OCI-M1 (cell line): Measurements from ENCODE around the gene MATN4.

Experiments used
- DNase-seq: peaks from one replicate; lab custom pipeline; 2025; lab: John Stamatoyannopoulos, UW

MATN4 gene

DNA sequence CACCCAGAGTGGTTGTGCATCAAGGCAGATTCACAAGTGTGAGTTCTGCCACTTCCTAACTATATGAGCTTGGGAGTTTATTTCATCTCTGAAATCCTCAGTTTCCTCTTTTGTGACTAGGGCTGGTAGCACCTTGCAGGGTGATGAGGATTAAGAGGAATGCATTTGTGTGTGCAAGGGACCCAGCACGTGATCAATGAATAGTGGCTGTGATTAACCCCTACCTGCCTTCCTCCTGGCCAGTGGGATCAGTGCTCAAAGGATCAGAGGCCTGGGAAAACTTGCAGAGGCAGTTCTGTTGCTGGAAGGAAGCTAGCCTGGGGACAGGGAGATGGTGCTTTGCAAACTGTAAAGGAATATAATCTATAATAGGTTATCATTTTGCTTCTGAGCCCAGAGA lies 32.9 kb upstream of the MATN4 start:
- DNase-seq = no peak

DNA sequence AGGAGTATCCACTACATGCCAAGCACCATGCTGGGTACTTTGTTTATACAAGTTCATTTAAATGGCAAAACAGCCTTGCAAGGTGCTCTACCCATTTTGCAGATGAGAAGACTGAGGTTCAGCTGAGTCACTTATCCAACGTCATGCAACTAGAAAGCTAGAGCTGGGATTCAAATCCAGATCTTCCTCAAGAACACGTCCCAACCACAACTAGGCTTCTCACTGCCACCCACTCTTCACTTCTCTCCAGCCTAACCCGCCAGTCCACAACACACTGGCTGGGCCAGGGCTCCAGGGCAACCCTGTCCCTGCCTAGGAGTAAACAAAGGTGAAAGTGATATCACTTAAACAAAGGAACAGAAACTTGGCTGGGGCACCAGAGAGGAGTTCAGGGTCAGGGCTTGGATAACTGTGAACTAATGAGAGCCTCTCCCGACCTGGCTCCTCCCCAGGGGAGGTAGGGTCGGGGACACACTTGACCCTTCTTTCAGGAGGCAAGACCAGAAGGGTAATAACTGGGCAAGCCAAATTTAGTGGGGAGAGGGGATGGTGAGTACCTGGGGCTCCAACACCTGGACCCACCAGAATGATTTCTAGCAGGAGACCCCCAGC lies 32.2 kb upstream of the MATN4 start:
- no peak for DNase-seq

DNA sequence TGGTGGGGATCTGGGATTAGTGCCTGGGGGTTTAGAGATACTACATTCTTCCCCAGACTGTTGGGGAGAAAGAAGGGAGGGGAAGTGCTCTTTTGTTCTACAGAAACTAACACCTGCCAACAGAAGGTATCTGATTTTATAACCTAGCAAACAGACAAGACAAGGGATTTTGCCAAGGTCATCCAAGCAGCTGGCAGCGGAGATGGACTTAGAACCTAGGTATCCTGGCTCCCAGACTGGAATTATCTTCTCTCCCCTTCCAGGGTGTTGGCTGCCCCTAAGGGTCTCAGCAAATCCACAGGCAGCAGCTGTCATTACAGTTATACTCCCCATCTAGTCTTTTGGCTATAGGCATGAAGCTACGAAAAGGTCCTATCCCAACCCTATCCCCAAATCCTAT lies 31.7 kb upstream of the MATN4 start:
- DNase-seq = no peak

DNA sequence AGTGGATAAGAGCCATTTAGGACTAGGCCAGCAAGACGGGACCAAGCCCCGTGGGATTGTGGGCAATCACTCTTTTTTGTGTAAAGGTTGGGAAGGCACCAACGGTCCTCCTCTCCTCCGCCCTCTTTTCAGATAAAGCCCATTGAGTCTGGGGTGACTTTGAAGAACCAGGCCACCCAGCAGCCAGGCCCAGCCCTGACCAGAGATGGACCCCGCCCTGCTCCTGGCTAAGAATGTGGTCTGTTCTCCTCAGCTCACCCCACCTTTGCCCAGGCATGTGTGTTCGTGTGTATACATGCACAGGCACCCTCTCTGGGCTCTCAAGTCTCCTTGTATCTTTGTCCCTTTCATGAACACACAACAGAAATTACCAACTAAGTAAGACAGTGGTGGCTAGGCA lies 31.0 kb upstream of the MATN4 start:
- no peak for DNase-seq

DNA sequence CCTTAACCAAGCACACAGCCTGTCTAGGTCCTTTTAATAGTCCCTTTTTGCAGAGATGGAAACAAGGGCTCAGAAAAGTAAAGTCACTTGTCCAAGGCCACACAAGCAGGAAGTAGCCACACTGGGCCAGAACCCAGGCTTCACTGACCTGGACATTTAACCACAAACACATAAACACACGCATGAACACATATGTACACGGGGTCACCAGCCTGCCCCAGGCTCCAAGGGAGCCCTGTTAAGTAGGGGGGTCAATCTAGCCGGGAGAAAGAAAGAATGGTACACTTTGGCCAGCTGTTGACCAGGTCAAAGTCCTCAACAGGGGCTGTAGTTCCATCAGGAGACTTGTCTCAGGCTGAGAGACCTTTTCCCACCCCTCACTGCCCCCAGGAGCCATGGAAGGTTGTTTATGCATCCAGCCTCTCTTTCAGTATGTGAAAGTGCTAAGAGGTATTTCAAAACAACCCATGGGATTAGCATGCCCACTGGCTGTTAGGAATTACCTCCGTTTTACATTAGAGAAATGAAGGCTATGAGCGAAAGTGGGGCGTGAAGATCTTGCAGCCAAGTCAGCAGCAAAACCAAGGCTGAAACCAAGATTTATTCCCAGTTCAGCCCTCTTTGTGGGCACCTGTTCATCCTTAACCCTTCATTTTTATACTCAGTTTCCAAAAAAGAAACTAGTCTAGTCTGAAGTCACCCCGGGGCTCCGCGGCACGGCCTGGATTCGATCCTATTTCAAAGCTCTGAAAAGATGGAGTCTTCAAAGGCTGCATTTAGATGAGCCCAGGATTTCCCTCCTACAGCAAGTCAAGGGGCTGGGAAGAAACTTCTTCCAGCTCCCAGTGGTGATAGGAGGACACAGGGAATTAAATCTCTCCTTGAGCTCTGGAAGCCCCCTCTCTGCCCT lies 30.3 kb upstream of the MATN4 start:
- no peak for DNase-seq

DNA sequence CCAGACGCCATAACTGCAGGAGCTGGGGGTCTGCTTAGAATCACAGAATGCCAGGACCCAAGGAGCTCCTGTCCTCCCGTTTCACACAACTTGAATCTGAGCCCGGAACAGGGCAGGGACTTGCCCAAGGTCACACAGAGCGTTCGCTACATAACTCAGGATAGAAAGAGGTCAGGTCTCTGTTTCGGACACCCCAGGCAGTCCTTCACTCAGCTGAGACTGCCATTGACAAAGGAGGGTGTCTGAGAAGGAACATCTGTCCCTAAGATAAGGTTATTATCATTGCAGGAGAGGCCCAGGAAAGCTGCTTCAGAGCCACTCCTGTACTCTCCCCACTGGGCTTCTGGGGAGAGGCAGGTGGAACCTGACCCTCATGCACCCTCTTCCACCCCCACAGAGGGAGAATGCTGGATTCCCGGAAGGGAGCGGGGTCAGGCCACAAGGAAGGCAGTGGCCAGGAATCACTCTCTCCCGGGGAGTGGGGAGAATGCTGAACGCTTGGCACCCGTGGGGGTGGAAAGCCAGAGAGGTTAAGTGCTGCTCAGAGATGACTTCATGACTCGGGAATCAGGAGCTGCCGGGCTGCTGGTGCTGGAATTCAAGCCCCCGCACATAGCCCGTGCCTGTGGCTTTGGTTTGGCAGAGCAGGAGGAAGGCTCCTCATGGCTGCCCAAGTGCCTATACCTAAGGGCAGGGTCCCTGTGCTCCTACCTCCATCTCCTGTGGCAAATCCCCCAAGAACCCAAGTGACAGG lies 29.4 kb upstream of the MATN4 start:
- DNase-seq = no peak

DNA sequence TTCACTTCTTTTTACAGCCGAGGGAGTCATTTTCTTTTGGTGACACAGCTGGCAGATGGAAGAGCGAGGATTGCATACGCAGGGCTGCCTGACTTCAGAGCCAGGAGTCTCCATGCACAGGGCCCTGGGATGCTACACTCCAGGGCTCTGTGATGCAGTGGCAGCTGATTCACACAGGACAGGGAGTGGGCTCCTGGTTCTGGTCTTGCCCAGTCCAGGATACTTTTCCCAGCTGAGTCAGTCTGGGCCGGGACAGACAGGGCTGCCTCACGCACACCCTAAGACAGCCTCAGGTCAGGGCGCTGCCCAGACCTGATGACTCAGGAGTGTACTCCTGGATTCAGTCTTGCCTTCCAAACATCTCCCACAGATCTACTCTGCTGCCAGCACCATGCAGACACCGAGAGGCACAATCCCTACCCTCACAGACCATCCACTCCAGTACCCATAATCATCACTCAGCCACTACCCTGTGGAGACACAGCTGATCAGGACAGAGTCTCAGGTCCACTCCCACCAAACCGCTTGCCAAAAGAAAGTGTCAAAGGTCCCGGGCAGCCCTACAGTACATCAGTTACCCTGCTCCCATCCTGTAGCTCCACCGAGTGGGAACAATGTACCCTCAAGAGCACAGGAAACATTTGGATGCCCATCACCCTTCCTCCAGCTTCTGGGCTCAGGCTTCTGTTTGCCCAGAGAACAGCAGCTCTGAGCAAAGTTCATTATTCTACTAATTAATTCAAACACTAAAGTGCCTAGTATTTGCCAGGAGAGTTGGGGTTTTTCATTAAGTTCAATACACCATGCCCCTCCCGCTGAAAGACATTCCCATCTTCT lies 28.6 kb upstream of the MATN4 start:
- no peak for DNase-seq

DNA sequence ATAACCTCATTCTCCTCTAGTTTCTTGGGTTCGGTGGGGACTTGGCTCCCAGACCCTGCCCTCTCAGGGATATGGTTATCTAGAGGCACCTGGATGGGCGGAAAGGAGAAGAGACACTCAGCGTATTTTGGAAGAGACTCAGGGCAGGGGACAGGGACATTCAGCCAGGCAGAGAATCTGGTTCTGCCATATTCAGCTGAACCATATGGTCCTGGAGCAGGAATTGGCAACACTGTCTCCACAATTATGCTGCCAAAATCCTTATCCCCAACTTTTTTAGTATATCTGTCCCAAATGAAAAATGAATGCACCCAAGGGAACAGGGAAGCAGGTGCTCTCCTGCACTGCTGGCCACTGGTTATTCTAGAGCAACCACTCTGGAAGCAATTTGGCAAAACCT lies 22.4 kb upstream of the MATN4 start:
- no peak for DNase-seq

DNA sequence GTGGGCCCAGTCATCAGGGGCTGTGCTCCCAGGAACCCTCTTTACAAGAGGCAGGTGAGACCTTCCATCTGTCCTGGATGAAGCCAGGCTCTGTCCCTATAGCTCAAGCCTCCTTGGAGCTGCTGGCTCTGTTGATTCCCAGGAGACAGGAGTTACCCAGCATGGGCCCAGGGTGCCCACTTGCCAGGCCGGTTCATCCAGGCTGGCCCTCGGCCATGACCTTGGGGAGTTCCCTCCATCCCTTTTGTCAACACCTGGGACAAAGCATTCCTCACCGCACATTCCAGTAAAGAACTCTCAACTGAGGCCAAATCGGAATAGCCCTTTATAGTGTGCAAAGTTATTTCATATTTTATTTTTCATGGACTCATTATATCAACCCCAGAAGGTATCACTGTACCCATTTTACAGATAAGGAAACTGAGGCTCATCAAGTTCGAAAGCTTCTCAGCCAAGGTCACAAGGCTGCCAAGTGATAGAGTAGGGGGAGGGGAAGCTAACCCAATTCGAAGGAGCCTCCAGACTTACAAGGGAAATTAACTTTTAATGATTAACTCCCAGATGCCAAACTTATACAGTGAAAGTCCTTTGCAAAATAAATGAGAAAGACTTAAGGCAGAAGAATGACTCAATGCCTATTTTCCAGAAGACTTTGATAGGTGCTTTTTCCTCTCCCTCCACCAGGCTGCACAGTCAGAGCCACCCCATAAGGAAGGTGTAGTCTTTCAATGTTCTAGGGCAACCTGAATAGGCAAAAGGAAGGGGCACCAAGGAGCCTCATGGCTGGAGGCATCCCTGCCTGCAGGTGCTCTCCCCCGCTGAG lies 21.6 kb upstream of the MATN4 start:
- no peak for DNase-seq

DNA sequence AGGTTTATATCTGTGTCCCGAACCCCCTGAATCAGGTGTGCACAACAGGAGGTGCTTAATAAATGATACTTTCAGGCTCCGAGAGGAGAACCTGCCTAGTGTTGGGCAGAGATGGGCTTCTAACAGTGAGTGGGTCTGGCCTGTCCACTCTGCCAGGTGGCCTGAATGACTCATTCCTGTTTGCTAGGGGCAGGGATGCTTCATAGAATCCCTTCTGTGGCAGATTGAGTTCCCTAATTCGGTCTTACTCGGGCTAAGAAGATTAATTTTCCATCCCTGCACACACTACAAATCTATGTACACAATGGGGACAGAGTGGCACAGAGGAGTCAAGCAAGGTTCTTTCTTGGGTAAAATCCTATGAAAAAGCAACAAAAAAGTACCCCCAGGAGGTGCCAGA lies 20.4 kb upstream of the MATN4 start:
- DNase-seq = no peak

DNA sequence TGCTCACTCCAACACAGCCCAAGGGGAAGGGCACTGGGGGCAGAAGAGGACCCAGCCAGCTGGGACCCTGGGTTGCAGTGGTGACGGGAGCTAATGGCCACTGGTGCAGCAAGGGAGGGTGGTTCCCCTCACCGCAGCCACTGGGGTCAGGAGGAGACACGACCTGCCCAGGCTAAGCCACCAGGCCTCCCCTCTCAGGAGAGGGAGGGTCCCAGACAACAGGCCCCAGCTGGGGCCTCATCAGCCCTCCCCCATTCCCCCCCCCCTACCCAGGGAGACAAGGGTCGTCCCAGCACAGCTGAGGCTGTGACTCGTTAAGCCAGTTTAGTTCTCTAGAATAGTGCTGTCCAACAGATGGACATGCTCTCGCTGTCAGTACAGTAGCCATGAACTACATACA lies 17.3 kb upstream of the MATN4 start:
- DNase-seq = no peak

DNA sequence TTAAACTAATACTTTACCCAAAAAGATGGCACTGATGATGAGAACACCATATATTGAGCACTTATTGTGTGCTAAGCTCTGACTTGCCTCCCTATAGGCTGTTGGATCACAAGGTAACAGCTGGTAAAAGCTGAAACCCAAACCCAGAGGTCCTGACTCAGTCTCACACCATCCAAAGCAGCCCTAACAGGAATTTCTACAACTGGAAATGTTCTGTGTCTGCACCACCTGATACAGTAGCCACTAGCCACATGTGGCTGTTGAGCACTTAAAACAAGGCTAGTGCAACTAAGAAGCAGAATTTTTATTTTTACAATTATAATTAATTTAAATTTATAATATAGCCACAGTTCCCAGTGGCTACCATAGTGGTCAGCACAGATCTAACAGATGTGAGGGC lies 15.6 kb upstream of the MATN4 start:
- no peak for DNase-seq

DNA sequence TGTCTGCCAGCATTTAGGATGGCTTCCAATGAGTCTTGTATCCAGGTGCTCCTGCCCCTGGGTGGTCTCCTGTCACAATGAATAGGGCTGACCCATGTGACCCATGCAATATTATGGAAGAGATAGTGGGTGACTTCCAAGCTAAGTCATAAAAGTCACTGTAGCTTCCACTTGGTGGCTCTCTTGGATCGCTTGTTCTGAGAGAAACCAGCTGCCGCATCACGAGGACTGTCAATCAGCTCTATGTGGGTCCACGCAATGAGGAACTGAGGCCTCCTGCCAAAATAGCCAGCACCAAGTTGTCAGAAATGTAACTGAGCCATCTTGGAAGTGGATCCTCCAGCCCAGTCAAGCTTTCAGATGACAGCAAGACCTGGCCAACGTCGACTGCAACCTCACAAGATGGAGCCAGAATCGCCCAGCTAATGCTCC lies 14.9 kb upstream of the MATN4 start:
- peak; percentile 92 for DNase-seq

DNA sequence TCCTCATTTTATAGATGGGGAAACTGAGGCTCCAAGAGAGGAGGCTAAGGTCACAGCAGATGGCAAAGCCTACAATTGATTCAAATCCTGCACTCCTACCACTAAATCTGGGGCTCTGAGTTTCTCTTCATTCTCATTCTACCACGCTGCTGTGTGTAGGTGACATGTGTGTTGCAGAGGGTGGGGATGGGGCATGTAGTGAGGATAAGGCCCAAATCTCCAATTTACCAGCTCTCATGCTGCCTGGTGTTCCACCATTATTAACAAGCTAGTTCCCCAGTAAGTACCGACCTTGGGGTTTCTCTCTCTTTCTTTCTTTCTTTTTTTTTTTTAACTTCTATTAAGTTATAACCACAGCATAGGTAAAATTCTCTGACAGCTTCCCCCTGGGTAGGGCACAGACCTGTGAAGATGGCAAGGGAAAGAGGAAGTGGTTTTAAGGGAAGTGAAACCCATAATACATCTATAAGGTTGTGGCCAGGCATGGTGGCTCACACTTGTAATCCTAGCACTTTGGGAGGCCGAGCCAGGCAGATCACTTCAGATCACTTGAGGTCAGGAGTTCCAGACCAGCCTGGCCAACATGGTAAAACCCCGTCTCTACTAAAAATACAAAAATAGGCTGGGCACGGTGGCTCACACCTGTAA lies 13.0 kb upstream of the MATN4 start:
- DNase-seq = peak; percentile 56

DNA sequence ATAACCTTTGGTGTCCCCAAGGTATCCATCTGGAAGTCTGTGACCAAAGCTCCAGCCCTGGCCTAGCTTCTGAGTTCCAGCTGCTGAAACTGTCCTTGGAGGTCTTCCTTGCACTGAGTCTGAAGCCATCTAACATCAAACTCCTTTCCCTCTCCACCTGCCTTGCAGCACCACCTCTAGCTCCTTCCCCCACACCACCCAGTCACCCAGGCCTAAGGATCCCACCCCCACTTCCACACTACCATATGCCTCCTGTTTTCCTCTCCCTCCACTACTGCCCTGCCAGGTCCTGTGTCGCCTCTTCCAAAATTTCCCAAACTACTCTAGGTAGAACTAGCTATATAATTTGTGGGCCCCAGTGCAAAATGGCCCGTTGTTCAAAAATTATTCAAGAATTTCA lies 10.8 kb upstream of the MATN4 start:
- peak; percentile 26 for DNase-seq

DNA sequence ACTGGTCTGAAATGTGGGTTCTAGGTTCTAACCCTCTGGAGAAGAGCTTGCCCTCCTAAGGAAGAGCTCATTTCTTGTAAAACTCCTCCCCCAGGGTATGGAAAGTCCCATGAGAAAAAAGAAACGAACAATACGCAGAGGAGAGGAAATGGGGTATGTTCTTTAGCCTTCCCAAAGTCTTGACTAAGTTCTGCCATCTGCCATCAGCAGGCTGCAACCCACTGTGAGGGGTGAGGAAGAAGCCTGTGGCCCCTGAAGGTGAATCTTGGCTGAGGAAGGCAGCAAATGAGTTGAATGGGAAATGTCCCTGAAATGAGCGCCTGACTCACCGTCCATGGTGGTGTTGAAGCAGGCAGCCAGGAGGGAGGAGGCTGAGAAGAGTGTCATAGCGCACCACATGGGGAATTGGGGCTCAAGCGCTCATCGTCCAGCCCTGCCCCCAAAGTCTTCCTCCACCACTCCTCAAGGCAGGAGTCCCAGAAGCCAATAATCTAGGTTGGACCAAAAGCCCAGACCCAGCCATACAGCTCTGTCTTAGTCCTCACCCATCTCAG lies 10.4 kb upstream of the MATN4 start:
- DNase-seq = no peak

DNA sequence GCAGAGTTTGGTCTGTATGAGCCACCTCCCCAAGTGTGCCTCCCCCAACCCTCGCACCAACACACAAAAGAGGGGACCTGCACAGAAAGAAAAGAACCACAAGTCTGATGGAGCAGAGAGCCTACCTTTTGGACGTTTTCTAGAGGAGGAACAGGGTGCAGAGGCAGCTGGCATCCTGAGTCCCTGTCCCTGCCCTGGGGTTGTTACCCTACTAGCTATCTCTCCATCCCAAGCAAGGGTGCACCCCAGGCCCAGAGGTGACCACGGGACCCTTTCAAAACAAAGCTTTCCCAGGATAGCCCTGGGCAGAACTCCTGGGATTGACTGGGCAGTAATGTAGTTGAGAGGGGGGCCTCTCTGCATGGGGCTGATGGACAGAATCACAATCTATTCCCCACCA lies 9.7 kb upstream of the MATN4 start:
- DNase-seq = no peak

DNA sequence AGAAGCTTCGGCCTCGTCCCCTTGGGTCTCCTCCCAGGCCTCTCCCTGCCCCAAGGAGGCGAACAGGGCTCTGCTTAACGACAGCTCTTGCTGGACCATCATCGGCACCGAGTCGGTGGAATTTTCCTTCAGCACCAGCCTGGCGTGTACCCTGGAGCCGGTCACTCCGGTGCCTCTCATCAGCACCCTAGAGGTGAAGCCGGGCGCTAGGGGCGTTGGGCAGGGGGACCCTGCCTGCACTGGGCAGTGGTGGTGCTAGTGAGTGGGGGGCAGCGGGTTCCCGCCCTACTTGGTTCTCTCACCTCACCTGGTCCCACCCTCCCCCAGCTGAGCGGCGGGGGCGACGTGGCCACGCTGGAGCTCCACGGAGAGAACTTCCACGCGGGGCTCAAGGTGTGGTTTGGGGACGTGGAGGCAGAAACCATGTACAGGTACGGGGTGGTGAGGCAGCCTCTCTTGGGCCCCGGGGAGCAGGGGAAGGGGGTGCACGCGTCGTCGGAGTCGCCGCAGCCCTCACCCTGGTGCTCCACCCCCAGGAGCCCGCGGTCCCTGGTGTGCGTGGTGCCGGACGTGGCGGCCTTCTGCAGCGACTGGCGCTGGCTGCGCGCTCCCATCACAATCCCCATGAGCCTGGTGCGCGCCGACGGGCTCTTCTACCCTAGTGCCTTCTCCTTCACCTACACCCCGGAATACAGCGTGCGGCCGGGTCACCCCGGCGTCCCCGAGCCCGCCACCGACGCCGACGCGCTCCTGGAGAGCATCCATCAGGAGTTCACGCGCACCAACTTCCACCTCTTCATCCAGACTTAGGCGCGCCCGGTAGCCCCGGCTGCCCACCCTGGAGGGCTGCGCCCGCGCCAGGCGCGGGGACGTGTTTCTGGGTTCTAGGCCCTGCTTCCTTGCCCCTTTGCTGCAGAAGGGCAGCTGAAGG lies 8.3 kb upstream of the MATN4 start:
- DNase-seq = no peak

DNA sequence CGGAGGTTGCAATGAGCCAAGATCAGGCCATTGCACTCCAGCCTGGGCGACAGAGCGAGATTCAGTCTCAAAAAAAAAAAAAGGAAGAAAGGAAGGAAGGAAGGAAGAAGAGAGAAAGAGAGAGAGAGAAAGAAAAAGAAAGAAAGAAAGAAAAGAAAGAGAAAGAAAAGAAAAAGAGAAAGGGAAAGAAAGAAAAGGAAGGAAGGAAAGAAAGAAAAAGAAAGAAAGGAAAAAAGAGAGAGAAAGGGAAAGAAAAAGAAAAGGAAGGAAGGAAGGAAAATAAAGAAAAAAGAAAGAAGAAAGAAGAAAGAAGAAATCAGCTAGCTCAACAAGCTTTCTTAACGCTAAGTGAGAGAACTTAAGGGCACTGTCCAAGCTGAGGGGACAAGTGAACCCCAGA lies 7.6 kb upstream of the MATN4 start:
- DNase-seq = no peak
